Central memory CD8-positive, alpha-beta T cell (primary cell): Measurements from ENCODE around the gene METTL4.

ENCODE experiments used
- ATAC-seq: fragments of 150-1000 bp; cut with Tn5 transposase; replicated peaks from 2 replicates; pipeline ENCODE4 v1.10.0; 2022; ENCODE audit warnings: mild to moderate bottlenecking, moderate FRiP score, moderate number of reproducible peaks; ENCODE audit not compliant: poor library complexity, severe bottlenecking; ENCODE audit errors: extremely low read depth
- DNase-seq, 2 donors: peaks; one replicate each; pipeline ENCODE4 v3.0.0; 2021; ENCODE audit warnings: low spot score in 2 of 2
- H3K27ac Mint-ChIP-seq: one replicate; pipeline ENCODE4 v1.8.0; 2022; ENCODE audit warnings: low read depth, mild to moderate bottlenecking, moderate library complexity, mixed read lengths
- H3K27me3 Mint-ChIP-seq: one replicate; pipeline ENCODE4 v1.8.0; 2022; ENCODE audit warnings: mixed read lengths
- H3K36me3 Mint-ChIP-seq: one replicate; pipeline ENCODE4 v1.8.0; 2022; ENCODE audit warnings: mild to moderate bottlenecking, moderate library complexity, mixed read lengths; ENCODE audit not compliant: insufficient read depth
- H3K4me1 Mint-ChIP-seq: one replicate; pipeline ENCODE4 v1.8.0; 2022; ENCODE audit warnings: mixed read lengths
- H3K4me3 Mint-ChIP-seq: one replicate; pipeline ENCODE4 v1.8.0; 2022; ENCODE audit warnings: mild to moderate bottlenecking, moderate library complexity, mixed read lengths
- H3K9me3 Mint-ChIP-seq: one replicate; pipeline ENCODE4 v1.8.0; 2022; ENCODE audit warnings: mixed read lengths

The METTL4 gene

GRCh38 chr18:2588666-2589344 is 17.5 kb upstream of the METTL4 start:
- ATAC-seq (no peak), DNase-seq (no peak)
- H3K36me3 Mint-ChIP-seq: peaks cover 6% of the 10 kb centered on the region
- H3K4me3 Mint-ChIP-seq: peak overlapping the region; percentile 23
- no peaks in the 10 kb centered on the region for H3K9me3 Mint-ChIP-seq
- H3K27ac Mint-ChIP-seq: peak overlapping the region; percentile 61
- no peaks in the 10 kb centered on the region for H3K27me3 Mint-ChIP-seq
- H3K4me1 Mint-ChIP-seq: peaks cover 26% of the 10 kb centered on the region

- Mint-ChIP-seq H3K9me3 (no peaks in the 10 kb centered on the region), H3K27me3 (no peaks in the 10 kb centered on the region), H3K36me3 (peaks cover 6% of the 10 kb centered on the region), H3K27ac (no peak overlapping the region), H3K4me1 (peaks cover 26% of the 10 kb centered on the region), H3K4me3 (no peak overlapping the region)
- DNase-seq: no peak
- no peak for ATAC-seq
Measured at GRCh38 chr18:2587788-2588187, 16.5 kb upstream of the METTL4 start.

- peaks cover 19% of the 10 kb centered on the region for H3K36me3 Mint-ChIP-seq
- DNase-seq: no peak
- no peak overlapping the region for H3K27ac Mint-ChIP-seq
- H3K27me3 Mint-ChIP-seq: no peaks in the 10 kb centered on the region
- peak overlapping the region; percentile 29 for H3K4me3 Mint-ChIP-seq
- ATAC-seq: no peak
- H3K4me1 Mint-ChIP-seq: peaks cover 42% of the 10 kb centered on the region
- no peaks in the 10 kb centered on the region for H3K9me3 Mint-ChIP-seq
Measured at GRCh38 chr18:2573408-2573807, 2.1 kb upstream of the METTL4 start.

GRCh38 chr18:2572892-2573291 is 1.6 kb upstream of the METTL4 start:
- no peak for ATAC-seq
- no peaks in the 10 kb centered on the region for H3K27me3 Mint-ChIP-seq
- H3K4me3 Mint-ChIP-seq: peak overlapping the region; percentile 29
- H3K27ac Mint-ChIP-seq: no peak overlapping the region
- H3K9me3 Mint-ChIP-seq: no peaks in the 10 kb centered on the region
- H3K36me3 Mint-ChIP-seq: peaks cover 16% of the 10 kb centered on the region
- DNase-seq: no peak
- peaks cover 47% of the 10 kb centered on the region for H3K4me1 Mint-ChIP-seq

GRCh38 chr18:2572171-2572569 is 865 bp upstream of the METTL4 start:
- no peak for DNase-seq
- H3K27me3 Mint-ChIP-seq: no peaks in the 10 kb centered on the region
- peaks cover 15% of the 10 kb centered on the region for H3K36me3 Mint-ChIP-seq
- peak overlapping the region; percentile 98 for H3K4me3 Mint-ChIP-seq
- H3K4me1 Mint-ChIP-seq: peaks cover 49% of the 10 kb centered on the region
- peak overlapping the region; percentile 97 for H3K27ac Mint-ChIP-seq
- no peak for ATAC-seq
- H3K9me3 Mint-ChIP-seq: no peaks in the 10 kb centered on the region

GRCh38 chr18:2570772-2571199 is 519 bp downstream of the METTL4 start:
- Mint-ChIP-seq H3K9me3 (no peaks in the 10 kb centered on the region), H3K27me3 (no peaks in the 10 kb centered on the region), H3K27ac (peak overlapping the region; percentile 97), H3K4me1 (peaks cover 49% of the 10 kb centered on the region), H3K4me3 (peak overlapping the region; percentile 98), H3K36me3 (peaks cover 19% of the 10 kb centered on the region)
- DNase-seq (no peak), ATAC-seq (peak; percentile 52)

GRCh38 chr18:2569338-2570207 is 1.7 kb downstream of the METTL4 start:
- H3K4me1 Mint-ChIP-seq: peaks cover 49% of the 10 kb centered on the region
- no peak for DNase-seq
- H3K4me3 Mint-ChIP-seq: peak overlapping the region; percentile 98

GRCh38 chr18:2568605-2569004 is 2.7 kb downstream of the METTL4 start:
- Mint-ChIP-seq H3K4me1 (peaks cover 49% of the 10 kb centered on the region), H3K36me3 (peaks cover 26% of the 10 kb centered on the region), H3K27ac (no peak overlapping the region), H3K4me3 (no peak overlapping the region), H3K27me3 (no peaks in the 10 kb centered on the region), H3K9me3 (no peaks in the 10 kb centered on the region)
- ATAC-seq (no peak), DNase-seq (no peak)

More at GRCh38 chr18:2569338-2570207, 1.7 kb downstream of the METTL4 start:
- no peak for ATAC-seq
- Mint-ChIP-seq H3K27me3 (no peaks in the 10 kb centered on the region), H3K27ac (peak overlapping the region; percentile 68), H3K36me3 (peaks cover 26% of the 10 kb centered on the region), H3K9me3 (no peaks in the 10 kb centered on the region)

GRCh38 chr18:2568129-2568528 is 3.2 kb downstream of the METTL4 start:
- DNase-seq (no peak), ATAC-seq (no peak)
- no peaks in the 10 kb centered on the region for H3K9me3 Mint-ChIP-seq
- no peak overlapping the region for H3K27ac Mint-ChIP-seq
- no peaks in the 10 kb centered on the region for H3K27me3 Mint-ChIP-seq
- peaks cover 49% of the 10 kb centered on the region for H3K4me1 Mint-ChIP-seq
- H3K4me3 Mint-ChIP-seq: no peak overlapping the region
- peaks cover 28% of the 10 kb centered on the region for H3K36me3 Mint-ChIP-seq

GRCh38 chr18:2564373-2564772 is 6.9 kb downstream of the METTL4 start:
- Mint-ChIP-seq H3K4me3 (no peak overlapping the region), H3K27me3 (no peaks in the 10 kb centered on the region), H3K27ac (no peak overlapping the region), H3K4me1 (peaks cover 21% of the 10 kb centered on the region), H3K36me3 (peaks cover 31% of the 10 kb centered on the region), H3K9me3 (no peaks in the 10 kb centered on the region)
- DNase-seq (no peak), ATAC-seq (no peak)

GRCh38 chr18:2559249-2559648 is 12.1 kb downstream of the METTL4 start:
- Mint-ChIP-seq H3K9me3 (no peaks in the 10 kb centered on the region), H3K4me3 (no peak overlapping the region), H3K4me1 (no peaks in the 10 kb centered on the region), H3K27me3 (no peaks in the 10 kb centered on the region), H3K27ac (no peak overlapping the region), H3K36me3 (peaks cover 20% of the 10 kb centered on the region)
- ATAC-seq: no peak
- DNase-seq: no peak

GRCh38 chr18:2557536-2557935 is 13.8 kb downstream of the METTL4 start:
- ATAC-seq (no peak), DNase-seq (no peak)
- no peak overlapping the region for H3K27ac Mint-ChIP-seq
- H3K36me3 Mint-ChIP-seq: peaks cover 22% of the 10 kb centered on the region
- no peaks in the 10 kb centered on the region for H3K27me3 Mint-ChIP-seq
- no peak overlapping the region for H3K4me3 Mint-ChIP-seq
- H3K4me1 Mint-ChIP-seq: no peaks in the 10 kb centered on the region
- H3K9me3 Mint-ChIP-seq: no peaks in the 10 kb centered on the region

- peaks cover 4% of the 10 kb centered on the region for H3K4me1 Mint-ChIP-seq
- no peak for DNase-seq
- H3K27ac Mint-ChIP-seq: no peak overlapping the region
- H3K27me3 Mint-ChIP-seq: no peaks in the 10 kb centered on the region
- H3K36me3 Mint-ChIP-seq: peaks cover 12% of the 10 kb centered on the region
- ATAC-seq: no peak
- no peak overlapping the region for H3K4me3 Mint-ChIP-seq
- no peaks in the 10 kb centered on the region for H3K9me3 Mint-ChIP-seq
Measured at GRCh38 chr18:2555895-2556294, 15.4 kb downstream of the METTL4 start.
